CD1c-positive myeloid dendritic cell (primary cell): Measurements from ENCODE around the gene CDH22.

Source experiments
- DNase-seq: peaks from one replicate; pipeline ENCODE4 v3.0.0-alpha.2; 2016; ENCODE audit errors: extremely low spot score

CDH22 gene, protein sequence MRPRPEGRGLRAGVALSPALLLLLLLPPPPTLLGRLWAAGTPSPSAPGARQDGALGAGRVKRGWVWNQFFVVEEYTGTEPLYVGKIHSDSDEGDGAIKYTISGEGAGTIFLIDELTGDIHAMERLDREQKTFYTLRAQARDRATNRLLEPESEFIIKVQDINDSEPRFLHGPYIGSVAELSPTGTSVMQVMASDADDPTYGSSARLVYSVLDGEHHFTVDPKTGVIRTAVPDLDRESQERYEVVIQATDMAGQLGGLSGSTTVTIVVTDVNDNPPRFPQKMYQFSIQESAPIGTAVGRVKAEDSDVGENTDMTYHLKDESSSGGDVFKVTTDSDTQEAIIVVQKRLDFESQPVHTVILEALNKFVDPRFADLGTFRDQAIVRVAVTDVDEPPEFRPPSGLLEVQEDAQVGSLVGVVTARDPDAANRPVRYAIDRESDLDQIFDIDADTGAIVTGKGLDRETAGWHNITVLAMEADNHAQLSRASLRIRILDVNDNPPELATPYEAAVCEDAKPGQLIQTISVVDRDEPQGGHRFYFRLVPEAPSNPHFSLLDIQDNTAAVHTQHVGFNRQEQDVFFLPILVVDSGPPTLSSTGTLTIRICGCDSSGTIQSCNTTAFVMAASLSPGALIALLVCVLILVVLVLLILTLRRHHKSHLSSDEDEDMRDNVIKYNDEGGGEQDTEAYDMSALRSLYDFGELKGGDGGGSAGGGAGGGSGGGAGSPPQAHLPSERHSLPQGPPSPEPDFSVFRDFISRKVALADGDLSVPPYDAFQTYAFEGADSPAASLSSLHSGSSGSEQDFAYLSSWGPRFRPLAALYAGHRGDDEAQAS

DNA sequence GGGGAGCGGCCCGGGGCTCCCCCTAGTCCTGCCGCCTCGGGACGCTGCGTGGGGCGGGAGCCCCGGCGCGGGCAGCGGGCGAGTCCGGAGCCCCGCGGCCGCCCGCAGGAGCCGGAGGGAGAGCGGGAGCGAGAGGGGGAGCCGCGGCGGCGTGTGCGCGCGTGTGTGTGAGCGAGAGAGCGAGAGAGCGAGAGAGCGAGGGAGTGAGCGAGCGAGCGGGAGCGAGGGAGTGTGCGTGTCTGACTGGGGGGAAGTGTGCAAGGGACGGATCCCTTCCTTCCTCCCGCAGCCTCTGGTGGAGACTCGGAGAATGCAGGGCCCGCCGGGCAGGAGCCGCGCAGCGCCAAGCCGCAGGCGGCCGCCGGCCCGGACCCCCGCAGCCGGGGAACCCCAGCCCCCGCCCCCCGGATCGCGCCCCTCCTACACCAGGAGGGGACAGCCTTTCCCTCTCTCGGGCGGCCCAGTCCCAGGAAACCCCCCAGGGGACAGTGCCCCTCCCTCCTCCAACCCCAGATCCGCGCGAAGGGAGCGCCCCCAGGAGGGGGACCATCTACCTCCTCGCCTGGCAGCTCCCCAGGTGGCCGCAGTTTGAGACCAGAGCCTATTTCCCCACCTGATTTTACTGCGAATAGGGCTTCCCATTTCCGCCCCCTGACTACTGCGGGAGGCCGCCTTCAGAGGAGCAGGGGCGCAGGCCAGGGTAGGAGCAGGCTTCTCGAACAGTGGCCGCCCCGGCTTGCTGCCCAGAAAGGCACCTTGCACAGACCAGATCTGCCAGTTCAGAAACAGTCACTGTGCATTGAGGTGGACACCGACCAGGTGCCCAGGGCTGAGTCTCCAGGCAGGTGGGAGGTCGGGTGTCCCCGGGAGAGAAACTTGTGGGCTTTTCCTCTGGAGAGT lies at the start of gene CDH22:
Gene CDH22 (minus strand): TSS at position 241 of the 900 bp plus-strand sequence. CDS start 57,204 bp downstream, outside the sequence.
- DNase-seq = peak; percentile 55

DNA sequence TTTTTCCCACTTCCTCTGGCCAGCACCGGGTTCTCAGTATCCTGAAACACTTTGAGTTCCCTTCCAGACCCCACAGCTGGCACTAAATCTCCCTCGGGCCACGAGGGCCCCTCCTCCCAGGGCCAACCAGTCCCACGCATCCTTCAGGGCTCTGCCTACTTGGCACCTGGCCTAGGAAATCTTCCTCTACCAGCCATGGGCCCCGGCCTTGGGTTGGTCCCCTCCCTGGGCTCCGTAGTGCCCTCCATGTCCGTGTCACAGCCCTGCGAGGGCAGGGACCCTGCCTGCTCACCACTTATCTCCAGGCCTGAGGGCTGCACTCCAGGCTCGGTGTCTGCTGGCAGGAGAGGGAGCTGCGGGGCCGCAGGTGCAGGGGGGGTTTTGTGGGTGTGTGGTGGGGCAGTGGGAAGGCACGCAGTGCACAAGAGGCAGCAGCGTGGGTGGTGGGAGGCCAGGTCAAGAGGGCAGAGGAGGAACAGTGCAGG lies 48.8 kb upstream of the CDH22 start:
- DNase-seq = peak; percentile 80

DNA sequence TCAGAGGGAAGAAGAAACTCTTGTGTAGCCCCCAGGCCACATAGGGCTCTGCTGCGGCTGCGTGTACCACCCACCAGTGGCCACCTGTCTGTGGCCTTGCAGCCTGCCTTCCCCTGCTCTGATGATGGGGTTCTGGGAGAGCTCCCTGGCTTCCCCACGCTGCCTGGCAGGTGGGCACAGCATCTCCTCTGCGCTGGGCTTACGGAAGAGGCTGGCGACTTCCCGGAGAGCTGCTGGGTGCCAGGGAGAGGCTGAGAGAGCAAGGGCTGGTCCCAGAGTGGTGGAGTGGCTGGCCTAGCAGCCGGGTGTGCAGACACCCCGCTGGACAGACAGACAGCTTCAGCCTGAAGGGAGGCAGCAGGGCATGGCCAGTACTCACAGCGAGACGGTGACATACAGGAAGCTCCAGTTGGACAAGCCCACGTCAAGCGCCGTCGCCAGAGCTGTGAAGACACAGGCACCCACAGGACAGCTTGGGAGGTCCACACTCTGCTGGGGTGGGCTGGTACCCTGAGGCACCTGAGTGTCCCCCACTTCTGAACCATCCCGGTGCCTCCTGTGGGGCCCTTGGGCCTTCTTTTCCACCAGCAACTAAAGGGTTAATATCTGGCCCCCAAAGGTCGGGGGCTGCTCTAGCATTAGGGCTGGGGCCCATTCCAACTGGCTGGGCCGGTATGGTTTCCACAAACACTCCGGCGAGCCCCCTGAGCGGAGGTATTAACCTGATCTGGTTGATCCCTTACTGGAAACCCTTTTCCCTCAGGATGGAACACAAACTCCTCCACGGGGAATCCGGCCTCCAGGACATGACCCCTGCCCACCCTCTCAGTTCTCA lies 48.1 kb upstream of the CDH22 start:
- peak; percentile 36 for DNase-seq

DNA sequence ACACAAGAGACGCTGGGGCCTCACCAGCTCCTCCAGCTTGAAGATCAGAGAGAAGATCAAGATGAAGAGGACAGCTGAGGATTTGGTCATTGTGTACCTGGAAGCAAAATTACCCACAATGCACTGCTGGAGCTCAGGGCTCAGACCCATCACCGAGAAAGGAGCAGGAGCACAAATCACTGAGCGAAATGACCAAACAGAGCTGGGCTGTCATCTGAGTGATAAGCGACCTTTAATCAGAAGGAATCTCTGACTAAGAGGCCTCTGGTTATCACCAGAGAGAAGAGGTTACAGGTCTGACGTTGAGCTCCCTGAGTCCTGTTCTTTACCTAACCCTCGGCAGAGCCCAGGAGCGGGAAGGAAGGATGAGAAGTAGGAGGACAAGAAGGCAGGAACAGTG lies 47.5 kb upstream of the CDH22 start:
- DNase-seq = no peak

DNA sequence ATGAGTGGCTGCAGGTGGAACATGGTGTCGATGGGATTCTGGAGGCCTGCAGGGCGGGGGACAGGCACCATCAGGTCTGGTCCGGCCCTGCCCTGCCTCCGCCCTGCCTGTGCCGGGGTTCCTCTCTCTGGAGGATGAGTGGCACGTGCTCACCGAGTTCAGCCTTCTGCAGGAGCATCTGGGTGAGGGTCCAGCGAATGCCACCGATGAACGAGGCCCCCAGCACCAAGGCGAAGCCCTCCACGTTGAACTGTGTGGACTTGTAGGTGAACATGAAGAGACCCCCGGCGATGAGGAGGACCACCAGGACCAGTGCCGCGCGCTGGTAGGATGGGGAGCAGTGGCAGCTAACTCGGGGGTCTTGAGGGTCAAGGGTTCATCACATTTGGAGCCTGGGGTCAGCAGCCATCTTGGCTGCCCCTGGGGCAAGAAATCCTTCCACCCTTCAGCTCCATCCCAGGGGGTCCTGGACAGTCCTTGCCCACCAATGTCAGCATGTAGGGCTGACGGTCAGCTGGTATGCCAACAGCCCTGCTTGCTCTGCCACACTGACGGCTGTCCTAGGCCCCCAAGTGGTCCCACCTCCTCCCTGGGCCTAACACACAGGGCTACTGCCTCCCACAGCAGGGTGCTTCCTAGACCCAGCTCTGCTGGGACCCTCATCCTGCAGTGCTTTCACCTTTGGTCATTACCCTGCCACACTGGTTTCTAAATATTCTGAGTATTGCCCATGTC lies 46.8 kb upstream of the CDH22 start:
- DNase-seq = no peak

DNA sequence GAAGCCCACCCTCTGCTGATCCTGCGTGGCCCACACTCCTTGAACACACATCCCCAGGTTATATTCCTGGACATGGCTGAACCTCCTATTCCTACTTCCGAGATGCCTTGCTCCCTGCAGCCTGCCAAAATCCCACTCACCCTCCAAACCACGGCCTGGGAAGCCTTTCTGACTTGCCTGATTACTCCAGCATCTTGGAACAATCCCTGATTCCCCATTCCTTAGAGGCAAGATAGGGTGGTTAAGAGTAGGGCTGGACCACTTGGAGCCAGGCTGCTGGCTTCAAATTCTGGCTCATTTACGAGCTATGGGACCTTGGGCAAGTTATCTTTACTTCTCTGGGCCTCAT lies 45.9 kb upstream of the CDH22 start:
- no peak for DNase-seq

DNA sequence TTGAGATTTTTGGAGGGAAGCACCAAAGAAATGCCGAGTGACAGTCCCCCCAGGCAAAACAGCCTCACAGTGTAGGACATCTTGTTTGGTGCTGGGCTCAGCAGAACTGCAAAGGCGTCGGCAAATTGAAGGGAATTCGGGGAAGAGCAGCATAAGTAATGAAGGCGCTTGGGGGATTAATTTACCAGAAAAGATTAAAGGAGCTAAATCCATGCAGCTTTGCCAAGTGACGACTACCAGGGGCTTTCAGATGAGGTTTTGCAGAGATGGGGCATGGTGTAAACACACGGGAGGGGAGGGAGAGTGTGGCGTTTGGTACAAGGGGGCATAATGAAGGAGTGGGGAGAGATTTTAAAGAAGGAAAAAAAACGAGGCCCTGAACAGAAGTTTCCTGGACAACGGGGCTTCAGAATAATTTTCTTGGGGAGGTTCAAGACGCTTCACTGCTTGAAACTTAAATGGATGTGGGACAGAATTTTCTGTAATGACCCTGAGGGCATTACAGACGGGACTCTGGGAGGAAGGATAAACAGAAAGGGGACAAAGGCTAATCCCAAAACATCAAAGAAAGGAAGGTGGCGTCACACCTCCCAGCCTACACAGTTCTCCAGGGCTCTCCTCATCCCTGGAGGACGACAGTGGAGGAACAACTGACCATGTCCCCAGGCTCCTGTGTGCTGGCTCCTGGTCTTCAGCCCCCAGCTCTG lies 45.4 kb upstream of the CDH22 start:
- no peak for DNase-seq

DNA sequence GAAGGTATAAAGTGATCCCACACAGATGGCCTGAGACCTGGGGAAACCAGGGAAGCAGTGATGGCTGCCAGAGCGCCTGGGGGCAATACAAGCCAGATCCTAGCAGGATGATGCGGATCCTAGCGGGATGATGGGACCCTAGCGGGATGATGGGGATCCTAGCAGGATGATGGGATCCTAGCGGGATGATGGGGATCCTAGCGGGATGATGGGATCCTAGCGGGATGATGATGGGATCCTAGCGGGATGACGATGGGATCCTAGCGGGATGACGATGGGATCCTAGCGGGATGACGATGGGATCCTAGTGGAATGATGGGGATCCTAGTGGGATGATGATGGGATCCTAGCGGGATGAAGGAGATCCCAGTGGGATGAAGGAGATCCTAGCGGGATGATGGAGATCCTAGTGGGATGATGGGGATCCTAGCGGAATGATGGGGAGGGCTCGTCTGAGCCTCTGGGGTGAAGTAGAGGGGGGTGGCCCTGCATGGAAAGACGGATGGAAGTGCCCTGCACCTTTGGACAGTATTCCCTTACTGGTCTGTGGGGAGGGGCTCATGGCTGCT lies 44.2 kb upstream of the CDH22 start:
- no peak for DNase-seq

DNA sequence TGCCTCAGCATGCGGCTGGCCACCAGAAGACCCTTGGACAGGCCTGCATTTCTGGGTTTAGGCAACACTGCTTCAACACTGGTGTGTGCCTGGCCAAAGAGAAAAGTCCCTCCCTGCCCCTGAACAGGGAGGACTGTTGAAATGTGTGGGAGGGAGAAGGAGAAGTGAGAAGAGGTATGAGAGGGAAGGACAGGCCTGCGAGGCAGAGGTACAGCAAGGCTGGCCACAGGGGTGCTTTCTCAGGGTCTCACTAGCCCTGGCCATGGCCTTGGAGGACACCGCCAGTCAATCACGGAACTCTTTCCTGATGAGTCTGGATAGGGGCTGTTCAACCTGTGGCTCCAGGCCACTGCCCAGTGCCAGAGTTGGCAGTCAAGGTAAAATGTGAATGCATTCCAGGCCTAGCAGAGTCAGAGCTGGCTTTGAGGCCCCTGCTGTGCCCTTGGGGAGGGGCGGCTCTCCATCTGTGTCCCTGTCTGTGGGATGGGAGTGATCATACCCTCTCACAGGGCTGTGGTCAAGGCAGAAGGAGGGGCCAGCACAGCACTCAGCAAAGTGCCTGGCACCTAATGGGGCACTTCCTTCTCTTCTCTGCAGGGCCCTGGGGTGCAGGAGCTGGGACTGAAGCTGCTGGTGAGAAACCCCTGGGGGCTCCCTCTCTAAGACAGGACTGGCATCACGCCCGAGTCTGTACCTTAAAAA lies 43.2 kb upstream of the CDH22 start:
- DNase-seq = peak; percentile 65

DNA sequence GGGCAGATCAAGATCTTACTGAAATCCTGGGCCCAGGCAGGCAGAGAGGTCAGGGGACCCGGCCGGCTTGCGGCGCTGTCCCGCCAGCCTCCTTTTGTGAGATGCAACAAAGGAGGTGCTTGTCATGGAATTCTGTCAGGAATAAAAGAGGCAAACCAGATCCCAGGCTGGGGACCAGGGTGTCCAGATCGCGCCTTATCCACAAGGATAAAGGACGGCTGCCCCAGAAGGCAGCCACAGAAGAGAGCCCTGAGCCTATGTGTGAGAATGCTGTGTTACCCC lies 42.6 kb upstream of the CDH22 start:
- DNase-seq = no peak

DNA sequence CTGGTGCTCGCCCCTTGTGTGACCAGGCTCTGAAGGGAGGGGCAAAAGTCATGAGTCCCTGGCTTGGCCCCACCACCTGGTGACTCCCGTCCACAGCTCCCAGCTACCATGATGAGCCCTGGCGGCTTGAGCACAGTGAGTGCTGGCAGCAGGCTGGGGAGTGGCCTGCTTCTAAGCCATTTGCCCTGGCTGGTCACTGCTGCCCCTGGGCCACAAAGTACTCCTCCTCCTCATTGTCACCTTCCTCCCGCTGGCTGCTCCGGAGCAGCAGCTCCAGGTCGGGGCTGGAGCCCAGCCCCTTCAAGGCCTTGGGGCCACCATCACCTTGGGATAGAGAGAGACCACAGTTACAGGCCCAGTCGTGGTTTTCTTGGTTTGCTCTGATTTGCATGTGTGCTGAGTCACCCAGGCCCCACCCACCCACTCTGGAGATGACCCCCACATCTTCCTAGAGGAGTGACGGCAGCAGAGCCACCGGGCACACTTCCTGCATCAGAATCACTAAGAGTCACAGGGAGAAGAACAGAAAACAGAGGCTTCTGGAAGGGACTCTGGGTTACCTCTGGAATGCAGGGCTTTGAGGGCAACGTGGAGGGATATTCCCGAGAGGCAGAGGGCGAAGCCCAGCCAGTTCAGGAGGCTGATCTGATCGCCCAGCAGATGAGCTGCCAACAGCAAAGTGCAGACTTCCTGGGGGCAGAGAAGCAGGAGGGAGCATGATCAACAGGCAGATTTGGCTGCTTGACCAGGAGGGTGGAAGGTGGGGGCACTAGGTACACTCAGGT lies 42.1 kb upstream of the CDH22 start:
- DNase-seq = peak; percentile 83

DNA sequence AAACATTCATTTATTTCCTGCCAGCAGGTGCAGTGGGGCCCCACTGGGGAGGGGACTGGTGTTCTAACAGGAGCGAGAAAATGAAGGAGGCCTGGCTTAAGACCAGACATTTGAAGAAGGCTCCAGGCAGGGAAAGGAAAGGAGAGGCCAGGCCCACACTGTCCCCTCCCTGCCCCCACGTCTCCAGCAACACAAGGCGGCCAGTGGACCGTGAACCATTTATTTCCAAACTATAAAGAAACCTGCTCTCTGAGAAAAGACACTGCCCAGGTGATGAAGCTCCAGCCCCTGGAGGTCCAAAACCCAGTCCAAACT lies 41.4 kb upstream of the CDH22 start:
- DNase-seq = no peak

DNA sequence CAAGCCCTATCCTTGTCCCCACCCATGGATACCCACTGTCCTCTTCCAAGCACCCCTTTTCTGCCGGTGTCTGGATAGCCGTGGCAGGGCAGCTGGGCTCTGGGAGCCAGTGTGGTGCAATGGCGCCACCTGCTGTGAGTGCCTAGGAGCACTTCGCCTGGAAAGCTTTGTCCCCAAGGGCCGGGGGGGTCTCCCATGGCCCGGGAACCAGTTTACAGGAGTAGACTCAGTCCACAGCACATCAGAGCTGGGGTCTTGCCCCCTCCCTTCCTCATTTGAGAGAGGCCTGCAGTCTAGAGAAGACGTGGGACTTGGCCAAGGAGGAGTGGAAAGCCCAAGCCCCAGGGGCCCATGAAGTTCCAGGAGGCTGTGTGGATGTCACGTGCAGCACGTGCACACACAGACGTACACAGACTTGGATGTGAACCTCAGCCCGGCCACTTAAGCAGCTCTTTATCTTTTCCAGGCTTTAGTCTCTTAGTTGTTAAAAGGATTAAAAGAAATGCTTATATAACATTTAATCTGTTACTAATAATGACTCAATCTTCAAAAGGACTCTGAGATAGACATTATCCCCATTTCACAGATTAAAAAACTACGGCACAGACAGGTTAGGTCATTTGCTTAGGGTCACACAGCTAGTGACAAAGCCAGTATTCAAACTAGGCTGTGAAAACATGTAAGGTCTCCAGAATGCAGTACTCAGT lies 40.9 kb upstream of the CDH22 start:
- peak; percentile 64 for DNase-seq

DNA sequence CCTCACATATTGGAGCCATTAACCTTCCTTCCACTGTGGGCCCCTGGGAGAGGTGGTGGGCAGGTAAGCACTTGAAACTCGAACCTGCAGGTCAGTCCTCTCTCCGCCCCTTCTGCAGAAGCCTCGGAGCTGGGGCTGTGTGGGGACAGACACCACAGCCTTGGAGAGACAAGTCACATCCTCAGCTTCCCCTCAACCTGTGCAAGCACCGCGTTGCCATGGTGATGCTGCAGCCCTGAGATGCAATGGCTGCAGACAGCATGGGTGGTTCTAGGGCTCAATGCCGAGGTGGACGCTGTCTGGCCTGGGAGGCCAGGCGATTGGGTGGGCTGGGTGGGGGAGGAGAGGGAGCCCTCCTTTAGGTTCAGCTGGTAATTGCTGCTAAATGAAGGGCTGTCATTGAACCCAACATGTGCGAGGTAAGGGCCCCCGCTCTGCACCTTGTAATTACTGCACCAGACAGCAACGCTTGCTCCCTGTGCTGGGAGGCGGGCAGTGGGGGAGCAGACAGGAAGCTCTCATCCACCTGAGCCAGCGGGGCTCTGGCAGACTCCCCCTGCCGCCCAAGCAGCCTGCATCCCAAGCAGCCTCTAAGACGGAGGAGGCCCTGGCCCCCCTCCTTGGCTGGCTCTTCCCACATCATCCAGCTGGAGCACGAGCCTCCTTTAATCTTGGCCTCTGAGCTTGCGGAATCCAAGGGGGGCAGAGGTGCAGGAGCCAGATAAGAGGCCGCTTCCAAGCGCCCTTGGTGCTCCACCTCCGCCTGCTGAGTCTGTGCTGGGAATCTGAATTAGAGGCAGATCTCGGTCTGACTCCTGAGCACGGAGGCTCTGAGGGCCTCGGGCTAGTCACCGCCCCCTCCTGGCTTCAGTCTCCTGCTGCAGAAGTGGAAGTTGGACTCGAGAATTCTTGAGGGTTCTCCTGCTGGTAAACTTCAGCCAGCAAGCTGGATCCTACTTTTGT lies 39.8 kb upstream of the CDH22 start:
- DNase-seq = no peak

DNA sequence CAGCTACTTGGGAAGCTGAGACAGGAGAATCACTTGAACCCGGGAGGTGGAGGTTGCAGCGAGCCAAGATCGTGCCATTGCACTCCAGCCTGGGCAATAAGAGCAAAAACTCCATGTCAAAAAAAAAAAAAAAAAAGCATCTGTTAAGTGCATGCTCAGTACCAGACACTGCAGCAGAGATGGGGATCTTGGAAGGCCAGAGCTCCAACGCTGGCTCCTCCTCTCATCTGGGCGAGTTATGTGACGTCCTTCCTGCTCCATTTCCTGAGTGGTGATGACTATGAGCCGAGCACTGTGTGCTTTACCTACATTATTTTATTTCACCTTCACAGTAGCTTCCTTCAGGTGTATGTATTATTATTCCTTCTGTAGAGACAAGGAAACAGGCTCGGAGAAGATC lies 38.5 kb upstream of the CDH22 start:
- DNase-seq = no peak

DNA sequence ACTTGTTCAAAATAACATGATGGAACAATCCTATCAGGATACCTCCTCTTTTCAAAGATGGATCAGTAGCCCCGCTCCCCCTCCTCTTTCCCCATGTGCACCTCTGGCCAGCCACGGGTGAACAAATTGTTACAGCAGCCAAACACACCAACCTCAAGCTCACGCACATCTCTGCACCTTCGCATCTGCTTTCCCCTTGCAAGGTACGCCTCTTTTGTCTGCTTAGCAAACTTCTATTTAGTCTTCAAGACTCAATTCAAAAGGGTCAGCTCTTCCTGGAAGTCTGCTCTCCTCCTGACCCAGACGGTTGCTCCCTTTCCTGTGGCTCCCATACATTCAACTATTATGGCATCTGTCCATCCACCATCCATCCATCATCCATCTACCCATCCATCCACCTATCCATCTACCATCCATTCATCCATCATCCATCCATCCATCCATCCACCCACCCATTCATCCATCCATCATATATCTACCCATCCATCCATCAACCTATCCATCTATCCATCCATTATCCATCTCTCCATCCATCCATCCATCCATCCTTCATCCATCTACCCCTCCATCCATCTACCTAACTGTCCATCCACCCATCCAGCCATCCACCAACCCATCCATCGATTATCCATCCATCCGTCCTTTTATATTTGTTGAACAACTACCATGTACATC lies 36.3 kb upstream of the CDH22 start:
- no peak for DNase-seq
